GM18873 (cell line): ENCODE results near the gene FAM120A.

ENCODE experiments used
- ATAC-seq: cut with Tn5 transposase; IDR thresholded peaks from one replicate; pipeline ENCODE4 v1.9.1; 2021; ENCODE audit warnings: mild to moderate bottlenecking, moderate library complexity, moderate number of reproducible peaks; ENCODE audit not compliant: unreplicated experiment, low FRiP score

FAM120A gene

GRCh38 chr9:93541581-93542349 lies 90.3 kb downstream of the FAM120A start:
- no peak for ATAC-seq

- no peak for ATAC-seq
Observed at GRCh38 chr9:93543117-93543516, 91.6 kb downstream of the FAM120A start.

- no peak for ATAC-seq
Observed at GRCh38 chr9:93546356-93546755, 94.9 kb downstream of the FAM120A start.

GRCh38 chr9:93549611-93550010 lies 98.1 kb downstream of the FAM120A start:
- ATAC-seq = no peak

- no peak for ATAC-seq
Observed at GRCh38 chr9:93552923-93553322, 101.4 kb downstream of the FAM120A start.

- ATAC-seq = no peak
Observed at GRCh38 chr9:93555370-93555769, 103.9 kb downstream of the FAM120A start.

- ATAC-seq = no peak
Observed at GRCh38 chr9:93557366-93558137, 106.1 kb downstream of the FAM120A start.

- ATAC-seq = no peak
Observed at GRCh38 chr9:93558503-93558902, 107.0 kb downstream of the FAM120A start.

- no peak for ATAC-seq
Observed at GRCh38 chr9:93560991-93561390, 109.5 kb downstream of the FAM120A start.

- ATAC-seq = no peak
Observed at GRCh38 chr9:93562157-93562556, 110.7 kb downstream of the FAM120A start.

- no peak for ATAC-seq
Observed at GRCh38 chr9:93565089-93565488, 113.6 kb downstream of the FAM120A start.

- ATAC-seq = peak; percentile 68
Observed at GRCh38 chr9:93566408-93567270, 115.2 kb downstream of the FAM120A start.

GRCh38 chr9:93567271-93567959 lies 115.9 kb downstream of the FAM120A start:
- ATAC-seq = no peak

GRCh38 chr9:93568169-93568568 lies 116.7 kb downstream of the FAM120A start:
- no peak for ATAC-seq

GRCh38 chr9:93569621-93570174 lies 118.2 kb downstream of the FAM120A start:
- ATAC-seq = no peak

- ATAC-seq = no peak
Observed at GRCh38 chr9:93572221-93572620, 120.7 kb downstream of the FAM120A start.

- no peak for ATAC-seq
Observed at GRCh38 chr9:93572636-93573515, 121.4 kb downstream of the FAM120A start.

GRCh38 chr9:93573516-93573828 lies 122.0 kb downstream of the FAM120A start:
- no peak for ATAC-seq
